ENCODE results near the gene ABI2. TPM values are rescaled to one million over a fixed set of nuclear protein-coding genes. Genes with fewer than 3 reads are reported as not detected.

Gene ABI2
- total RNA-seq, 2 experiments from 2014 or later = 19.3 to 21.0 TPM

DNA sequence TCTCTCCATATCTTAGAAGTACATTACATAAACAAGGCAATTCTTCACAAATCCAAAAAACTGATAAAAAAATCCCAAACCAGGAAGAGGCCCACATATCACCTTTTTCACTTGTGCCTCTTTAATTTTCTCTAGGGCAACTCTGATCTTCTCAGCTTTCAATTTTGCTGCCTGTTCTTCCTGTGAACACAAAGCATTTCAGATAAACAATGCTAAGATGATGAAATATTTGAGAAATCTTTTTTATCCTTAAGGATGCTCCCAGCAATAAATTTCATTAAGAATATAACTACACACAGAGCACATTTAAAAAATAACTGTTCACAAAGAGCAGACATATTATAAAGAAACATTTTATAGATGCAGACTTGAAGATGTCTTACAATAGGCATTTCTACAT lies 133.6 kb downstream of the ABI2 start:
- no peaks in the 10 kb centered on the region for H3K9me3 Mint-ChIP-seq
- H3K36me3 Mint-ChIP-seq (ENCODE audit: low read depth) = peaks cover 4% of the 10 kb centered on the region
- H3K27me3 ChIP-seq (ENCODE audit: control insufficient read depth in 1 of 2, insufficient read depth in 2 of 2, low read length in 2 of 2) = no peaks in the 10 kb centered on the region
- ATAC-seq (ENCODE audit: poor library complexity) (no peak), DNase-seq (no peak)
- intact Hi-C loops (cut with DNase I, micrococcal nuclease) = no loop called here
- no peaks in the 10 kb centered on the region for H3K36me3 ChIP-seq (ENCODE audit: insufficient read depth, low read length)
- H3K4me1 Mint-ChIP-seq (ENCODE audit: low read depth) = no peaks in the 10 kb centered on the region
- H3K27ac ChIP-seq (ENCODE audit: low read depth in 1 of 2, low read length in 2 of 2) = no peak overlapping the region
- CTCF ChIA-PET = no interaction called here
- POLR2A ChIA-PET = no interaction called here
- no peak overlapping the region for H3K4me3 Mint-ChIP-seq
- H3K4me3 ChIP-seq (ENCODE audit: low read length) = no peak overlapping the region
- H3K4me1 ChIP-seq (ENCODE audit: insufficient read depth, low read length) = no peaks in the 10 kb centered on the region
- no peaks in the 10 kb centered on the region for H3K9me3 ChIP-seq (ENCODE audit: control insufficient read depth in 1 of 2, insufficient read depth in 1 of 2, low read length in 2 of 2)
- TF ChIP-seq, protein P1, sequence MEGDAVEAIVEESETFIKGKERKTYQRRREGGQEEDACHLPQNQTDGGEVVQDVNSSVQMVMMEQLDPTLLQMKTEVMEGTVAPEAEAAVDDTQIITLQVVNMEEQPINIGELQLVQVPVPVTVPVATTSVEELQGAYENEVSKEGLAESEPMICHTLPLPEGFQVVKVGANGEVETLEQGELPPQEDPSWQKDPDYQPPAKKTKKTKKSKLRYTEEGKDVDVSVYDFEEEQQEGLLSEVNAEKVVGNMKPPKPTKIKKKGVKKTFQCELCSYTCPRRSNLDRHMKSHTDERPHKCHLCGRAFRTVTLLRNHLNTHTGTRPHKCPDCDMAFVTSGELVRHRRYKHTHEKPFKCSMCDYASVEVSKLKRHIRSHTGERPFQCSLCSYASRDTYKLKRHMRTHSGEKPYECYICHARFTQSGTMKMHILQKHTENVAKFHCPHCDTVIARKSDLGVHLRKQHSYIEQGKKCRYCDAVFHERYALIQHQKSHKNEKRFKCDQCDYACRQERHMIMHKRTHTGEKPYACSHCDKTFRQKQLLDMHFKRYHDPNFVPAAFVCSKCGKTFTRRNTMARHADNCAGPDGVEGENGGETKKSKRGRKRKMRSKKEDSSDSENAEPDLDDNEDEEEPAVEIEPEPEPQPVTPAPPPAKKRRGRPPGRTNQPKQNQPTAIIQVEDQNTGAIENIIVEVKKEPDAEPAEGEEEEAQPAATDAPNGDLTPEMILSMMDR (IDR thresholded peaks at IDR 0.05) = no peak
- no peaks in the 10 kb centered on the region for H3K27me3 Mint-ChIP-seq
- no peak overlapping the region for H3K27ac Mint-ChIP-seq

DNA sequence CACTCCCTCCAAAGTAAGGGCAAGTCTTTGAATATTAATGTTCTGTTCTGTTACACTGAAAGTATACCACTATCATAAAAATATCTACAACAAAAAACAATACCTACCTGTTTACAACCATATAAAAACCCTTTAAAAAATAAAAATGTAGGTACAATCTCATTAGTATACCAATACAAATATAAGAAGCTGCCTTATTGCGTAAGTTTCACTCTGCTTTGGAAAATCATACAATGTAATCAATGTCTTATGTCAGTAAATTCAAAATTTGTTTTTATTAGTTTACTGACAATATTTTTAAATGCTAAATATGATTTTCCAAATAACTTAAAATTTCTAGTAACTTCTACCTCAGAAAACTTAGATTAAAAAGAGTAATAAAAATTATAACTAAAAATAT lies 134.1 kb downstream of the ABI2 start:
- Histone ChIP-seq H3K9me3 (ENCODE audit: control insufficient read depth in 1 of 2, insufficient read depth in 1 of 2, low read length in 2 of 2) (no peaks in the 10 kb centered on the region), H3K27me3 (ENCODE audit: control insufficient read depth in 1 of 2, insufficient read depth in 2 of 2, low read length in 2 of 2) (no peaks in the 10 kb centered on the region), H3K4me1 (ENCODE audit: insufficient read depth, low read length) (no peaks in the 10 kb centered on the region), H3K4me3 (ENCODE audit: low read length) (no peak overlapping the region), H3K36me3 (ENCODE audit: insufficient read depth, low read length) (no peaks in the 10 kb centered on the region), H3K27ac (ENCODE audit: low read depth in 1 of 2, low read length in 2 of 2) (no peak overlapping the region)
- H3K36me3 Mint-ChIP-seq (ENCODE audit: low read depth) = peaks cover 4% of the 10 kb centered on the region
- ATAC-seq (ENCODE audit: poor library complexity) (no peak), DNase-seq (no peak)
- H3K4me1 Mint-ChIP-seq (ENCODE audit: low read depth) = no peaks in the 10 kb centered on the region
- H3K9me3 Mint-ChIP-seq = no peaks in the 10 kb centered on the region
- no peaks in the 10 kb centered on the region for H3K27me3 Mint-ChIP-seq
- intact Hi-C loops (cut with DNase I, micrococcal nuclease) = no loop called here
- POLR2A ChIA-PET = no interaction called here
- no peak overlapping the region for H3K27ac Mint-ChIP-seq
- H3K4me3 Mint-ChIP-seq = no peak overlapping the region
- TF ChIP-seq, protein P1 (IDR thresholded peaks at IDR 0.05) = no peak
- CTCF ChIA-PET = no interaction called here

DNA sequence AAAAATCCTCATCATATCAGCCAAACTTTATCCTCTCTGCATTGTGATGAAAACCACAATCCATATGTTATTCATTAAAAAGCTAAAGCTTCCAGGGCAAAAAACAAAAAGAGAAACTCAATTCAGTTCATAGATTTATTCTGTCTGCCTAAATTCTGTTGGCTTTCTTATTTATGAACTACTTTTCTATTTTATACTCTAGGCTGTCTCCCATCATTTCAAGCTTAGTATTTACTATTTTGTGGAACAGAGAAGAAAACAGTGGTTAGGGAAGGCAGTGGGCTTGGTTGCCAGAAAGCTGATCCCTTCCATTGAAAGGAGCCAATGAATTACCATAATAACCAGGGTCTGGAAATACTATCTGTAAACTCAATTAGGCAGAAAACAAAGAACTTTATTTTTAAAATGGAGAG lies 135.1 kb downstream of the ABI2 start:
- no peaks in the 10 kb centered on the region for H3K4me1 Mint-ChIP-seq (ENCODE audit: low read depth)
- Histone ChIP-seq H3K27me3 (ENCODE audit: control insufficient read depth in 1 of 2, insufficient read depth in 2 of 2, low read length in 2 of 2) (no peaks in the 10 kb centered on the region), H3K4me1 (ENCODE audit: insufficient read depth, low read length) (no peaks in the 10 kb centered on the region), H3K4me3 (ENCODE audit: low read length) (no peak overlapping the region), H3K36me3 (ENCODE audit: insufficient read depth, low read length) (no peaks in the 10 kb centered on the region), H3K9me3 (ENCODE audit: control insufficient read depth in 1 of 2, insufficient read depth in 1 of 2, low read length in 2 of 2) (no peaks in the 10 kb centered on the region), H3K27ac (ENCODE audit: low read depth in 1 of 2, low read length in 2 of 2) (no peak overlapping the region)
- H3K4me3 Mint-ChIP-seq = no peak overlapping the region
- no peaks in the 10 kb centered on the region for H3K27me3 Mint-ChIP-seq
- no peaks in the 10 kb centered on the region for H3K9me3 Mint-ChIP-seq
- ATAC-seq (ENCODE audit: poor library complexity) (no peak), DNase-seq (no peak)
- H3K27ac Mint-ChIP-seq = no peak overlapping the region
- CTCF ChIA-PET = no interaction called here
- intact Hi-C loops (cut with DNase I, micrococcal nuclease) = no loop called here
- POLR2A ChIA-PET = interaction anchor here (0.6 to 0.8 kb wide), 2 partner anchors 342 to 380 kb away, joined by 3 to 4 read pairs; no protein-coding TSS in a partner anchor
- TF ChIP-seq, protein P1 (IDR thresholded peaks at IDR 0.05) = no peak
- H3K36me3 Mint-ChIP-seq (ENCODE audit: low read depth) = no peaks in the 10 kb centered on the region
